HEK293 (cell line): Measurements from ENCODE around the gene PDLIM5.
A peak's percentile ranks its signal among the peaks of the same experiment; 100 is the strongest.

Experiments used
- CTCF ChIA-PET: fragments of 350-600 bp; formaldehyde crosslinking; extraction: SDS; loops from one replicate; lab custom pipeline; 2021; ENCODE audit warnings: antibody characterized with exemption; lab: Yijun Ruan, JAX
- POLR2A ChIA-PET: fragments of 300-600 bp; formaldehyde crosslinking; extraction: SDS; loops from one replicate; lab custom pipeline; 2020; ENCODE audit warnings: antibody characterized with exemption, inconsistent platforms; lab: Yijun Ruan, JAX
- H3K27ac ChIP-seq: fragments of 200-500 bp; sonication (Bioruptor generic); 2 replicates; pipeline ENCODE4 v1.5.1; 2014; ENCODE audit warnings: low read depth, low read length, control low read depth, inconsistent platforms; ENCODE audit errors: extremely low read depth
- H3K36me3 ChIP-seq, 2 experiments: fragments of 200-500 bp in 1 of 2; sonication (Bioruptor generic) in 1 of 2; 1 replicate in 1 of 2; 2 replicates in 1 of 2; pipeline ENCODE4 v1.5.1; 2014 to 2017; ENCODE audit warnings: inconsistent platforms in 2 of 2, low read length in 2 of 2; ENCODE audit not compliant: control insufficient read depth in 2 of 2, insufficient read depth in 1 of 2
- H3K4me1 ChIP-seq: fragments of 200-500 bp; sonication (Bioruptor generic); 2 replicates; pipeline ENCODE4 v1.5.1; 2014; ENCODE audit warnings: mild to moderate bottlenecking, low read length, inconsistent platforms; ENCODE audit not compliant: control insufficient read depth, insufficient read depth
- H3K4me3 ChIP-seq: 2 replicates; pipeline ENCODE4 v1.5.1; 2011; ENCODE audit warnings: low read depth, mild to moderate bottlenecking, control low read depth, low read length, moderate library complexity
- H3K9me3 ChIP-seq: fragments of 200-500 bp; sonication (Bioruptor generic); 2 replicates; pipeline ENCODE4 v1.5.1; 2014; ENCODE audit warnings: low read depth, low read length, inconsistent platforms; ENCODE audit not compliant: control insufficient read depth, insufficient read depth
- MZF1 ChIP-seq: fragments of 450-650 bp; formaldehyde crosslinking; IDR thresholded peaks from 2 replicates; pipeline ENCODE4 v1.5.1; 2017; ENCODE audit warnings: missing biosample characterization, missing genetic modification characterization, borderline replicate concordance
- OSR2 ChIP-seq: fragments of 450-650 bp; formaldehyde crosslinking; IDR thresholded peaks from 2 replicates; pipeline ENCODE4 v1.5.1; 2016; ENCODE audit warnings: missing biosample characterization, missing genetic modification characterization
- SCRT1 ChIP-seq: fragments of 450-650 bp; formaldehyde crosslinking; IDR thresholded peaks from 2 replicates; pipeline ENCODE4 v1.5.1; 2016; ENCODE audit warnings: missing biosample characterization, missing genetic modification characterization, borderline replicate concordance
- SCRT2 ChIP-seq: fragments of 450-650 bp; formaldehyde crosslinking; IDR thresholded peaks from 2 replicates; pipeline ENCODE4 v1.5.1; 2016; ENCODE audit warnings: missing biosample characterization, missing genetic modification characterization
- TRIM28 ChIP-seq: IDR thresholded peaks from 2 replicates; pipeline ENCODE4 v1.6.1; 2011; ENCODE audit warnings: low read length, control low read depth, borderline replicate concordance
- ZBTB8A ChIP-seq: fragments of 450-650 bp; formaldehyde crosslinking; IDR thresholded peaks from 2 replicates; pipeline ENCODE4 v1.5.1; 2016; ENCODE audit warnings: missing biosample characterization, missing genetic modification characterization
- ZNF146 ChIP-seq: fragments of 450-650 bp; formaldehyde crosslinking; IDR thresholded peaks from 2 replicates; pipeline ENCODE4 v1.5.1; 2016; ENCODE audit warnings: missing biosample characterization, missing genetic modification characterization
- ZNF510 ChIP-seq: fragments of 450-650 bp; formaldehyde crosslinking; IDR thresholded peaks from 2 replicates; pipeline ENCODE4 v1.5.1; 2018; ENCODE audit warnings: mild to moderate bottlenecking, missing genetic modification characterization, missing biosample characterization; ENCODE audit not compliant: insufficient replicate concordance
- ZNF530 ChIP-seq: fragments of 450-650 bp; formaldehyde crosslinking; IDR thresholded peaks from 2 replicates; pipeline ENCODE4 v1.5.1; 2016; ENCODE audit warnings: low read depth, missing biosample characterization, missing genetic modification characterization
- ZNF548 ChIP-seq: fragments of 450-650 bp; formaldehyde crosslinking; IDR thresholded peaks from 2 replicates; pipeline ENCODE4 v1.5.1; 2016; ENCODE audit warnings: missing biosample characterization, missing genetic modification characterization
- ZNF561 ChIP-seq: fragments of 450-650 bp; IDR thresholded peaks from 2 replicates; pipeline ENCODE4 v1.5.1; 2018; ENCODE audit warnings: missing biosample characterization, missing genetic modification characterization, borderline replicate concordance
- ZNF623 ChIP-seq: fragments of 450-650 bp; formaldehyde crosslinking; IDR thresholded peaks from 2 replicates; pipeline ENCODE4 v1.5.1; 2016; ENCODE audit warnings: missing biosample characterization, missing genetic modification characterization
- ZNF624 ChIP-seq: fragments of 450-650 bp; formaldehyde crosslinking; IDR thresholded peaks from 2 replicates; pipeline ENCODE4 v1.5.1; 2017; ENCODE audit warnings: missing biosample characterization, missing genetic modification characterization
- ZNF660 ChIP-seq: fragments of 450-650 bp; IDR thresholded peaks from 2 replicates; pipeline ENCODE4 v1.5.1; 2018; ENCODE audit warnings: missing biosample characterization, mild to moderate bottlenecking, missing genetic modification characterization
- ZNF670 ChIP-seq: fragments of 450-650 bp; formaldehyde crosslinking; IDR thresholded peaks from 2 replicates; pipeline ENCODE4 v1.5.1; 2016; ENCODE audit warnings: missing biosample characterization, missing genetic modification characterization, low read depth
- ZNF747 ChIP-seq: fragments of 450-650 bp; formaldehyde crosslinking; IDR thresholded peaks from 2 replicates; pipeline ENCODE4 v1.5.1; 2016; ENCODE audit warnings: missing biosample characterization, missing genetic modification characterization
- TF ChIP-seq, protein P1 (sequence below): fragments of 450-650 bp; formaldehyde crosslinking; IDR thresholded peaks from 2 replicates; pipeline ENCODE4 v1.5.1; 2016; ENCODE audit warnings: missing biosample characterization, missing genetic modification characterization, borderline replicate concordance
- TF ChIP-seq, protein P2 (sequence below): fragments of 450-650 bp; formaldehyde crosslinking; IDR thresholded peaks from 2 replicates; pipeline ENCODE4 v1.5.1; 2016; ENCODE audit warnings: missing biosample characterization, missing genetic modification characterization
- TF ChIP-seq, protein P3 (sequence below): fragments of 450-650 bp; formaldehyde crosslinking; IDR thresholded peaks from 2 replicates; pipeline ENCODE4 v1.5.1; 2017; ENCODE audit warnings: missing biosample characterization, missing genetic modification characterization

PDLIM5 gene

DNA sequence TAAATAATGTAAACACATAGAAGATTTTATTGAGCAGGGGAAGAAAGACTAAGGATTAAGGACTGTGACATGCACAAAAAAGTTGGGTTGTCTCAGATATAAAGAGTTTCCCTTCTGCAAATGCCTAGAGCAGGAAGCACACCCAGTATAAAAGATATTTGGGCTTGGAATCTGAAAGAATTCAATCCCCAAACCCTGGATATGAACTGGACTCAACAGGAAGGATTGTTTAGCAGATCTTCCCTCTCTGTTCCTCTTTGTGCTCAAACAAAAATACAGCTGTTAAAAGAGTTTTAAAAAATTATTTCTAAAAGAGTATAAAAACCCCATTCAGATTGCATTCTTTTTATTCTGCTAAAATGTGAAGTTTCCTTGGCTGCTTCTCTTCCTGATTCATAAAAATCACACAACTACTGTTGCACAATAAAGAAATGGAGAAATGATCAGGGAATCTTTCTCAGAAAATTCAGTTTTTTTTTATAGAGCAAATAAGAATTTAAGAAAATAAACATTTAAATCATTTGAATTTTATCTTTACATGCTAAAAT, 71.4 kb downstream of the PDLIM5 start:
- Histone ChIP-seq H3K27ac (no peak overlapping the region), H3K9me3 (no peaks in the 10 kb centered on the region), H3K4me3 (no peak overlapping the region), H3K4me1 (peaks cover 2% of the 10 kb centered on the region; the same call in 1 of the 2 replicates), H3K36me3 (no peaks in the 10 kb centered on the region)
- ChIA-PET CTCF (no interaction called here), POLR2A (no interaction called here)
- TF ChIP-seq MZF1 (tag by site-specific recombination) = peak; percentile 37; the same call in 1 of the 2 replicates
- TF ChIP-seq, protein P1, sequence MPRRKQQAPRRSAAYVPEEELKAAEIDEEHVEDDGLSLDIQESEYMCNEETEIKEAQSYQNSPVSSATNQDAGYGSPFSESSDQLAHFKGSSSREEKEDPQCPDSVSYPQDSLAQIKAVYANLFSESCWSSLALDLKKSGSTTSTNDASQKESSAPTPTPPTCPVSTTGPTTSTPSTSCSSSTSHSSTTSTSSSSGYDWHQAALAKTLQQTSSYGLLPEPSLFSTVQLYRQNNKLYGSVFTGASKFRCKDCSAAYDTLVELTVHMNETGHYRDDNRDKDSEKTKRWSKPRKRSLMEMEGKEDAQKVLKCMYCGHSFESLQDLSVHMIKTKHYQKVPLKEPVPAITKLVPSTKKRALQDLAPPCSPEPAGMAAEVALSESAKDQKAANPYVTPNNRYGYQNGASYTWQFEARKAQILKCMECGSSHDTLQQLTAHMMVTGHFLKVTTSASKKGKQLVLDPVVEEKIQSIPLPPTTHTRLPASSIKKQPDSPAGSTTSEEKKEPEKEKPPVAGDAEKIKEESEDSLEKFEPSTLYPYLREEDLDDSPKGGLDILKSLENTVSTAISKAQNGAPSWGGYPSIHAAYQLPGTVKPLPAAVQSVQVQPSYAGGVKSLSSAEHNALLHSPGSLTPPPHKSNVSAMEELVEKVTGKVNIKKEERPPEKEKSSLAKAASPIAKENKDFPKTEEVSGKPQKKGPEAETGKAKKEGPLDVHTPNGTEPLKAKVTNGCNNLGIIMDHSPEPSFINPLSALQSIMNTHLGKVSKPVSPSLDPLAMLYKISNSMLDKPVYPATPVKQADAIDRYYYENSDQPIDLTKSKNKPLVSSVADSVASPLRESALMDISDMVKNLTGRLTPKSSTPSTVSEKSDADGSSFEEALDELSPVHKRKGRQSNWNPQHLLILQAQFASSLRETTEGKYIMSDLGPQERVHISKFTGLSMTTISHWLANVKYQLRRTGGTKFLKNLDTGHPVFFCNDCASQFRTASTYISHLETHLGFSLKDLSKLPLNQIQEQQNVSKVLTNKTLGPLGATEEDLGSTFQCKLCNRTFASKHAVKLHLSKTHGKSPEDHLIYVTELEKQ (tag by site-specific recombination) = no peak

- CTCF ChIA-PET = no interaction called here
- no peaks in the 10 kb centered on the region for H3K9me3 ChIP-seq
- no peaks in the 10 kb centered on the region for H3K36me3 ChIP-seq
- no peak overlapping the region for H3K27ac ChIP-seq
- peaks cover 2% of the 10 kb centered on the region; the same call in 1 of the 2 replicates for H3K4me1 ChIP-seq
- TF ChIP-seq ZNF623 (peak; percentile 19; the same call in 1 of the 2 replicates), ZNF670 (no peak), ZBTB8A (tag by site-specific recombination) (no peak)
- TF ChIP-seq, all 188 proteins: peak for 1
- POLR2A ChIA-PET = no interaction called here
- H3K4me3 ChIP-seq = no peak overlapping the region
Measured at GRCh38 chr4:94523617-94524016, 71.9 kb downstream of the PDLIM5 start.

- ChIA-PET POLR2A (no interaction called here), CTCF (interaction anchor here (0.6 kb wide), 1 partner anchor 141 kb away, joined by 3 read pairs; no protein-coding TSS in a partner anchor)
- no peak overlapping the region for H3K4me3 ChIP-seq
- H3K4me1 ChIP-seq = peaks cover 7% of the 10 kb centered on the region
- TF ChIP-seq ZNF660 (no peak), ZNF146 (tag by site-specific recombination) (no peak), TRIM28 (no peak), OSR2 (0 out of 2 replicates have a peak, but pooled peaks have one; percentile 6), ZNF747 (tag by site-specific recombination) (no peak), SCRT2 (no peak), SCRT1 (tag by site-specific recombination) (no peak), ZNF530 (no peak), ZNF548 (no peak), ZNF624 (tag by site-specific recombination) (no peak), ZNF510 (tag by site-specific recombination) (no peak), ZNF561 (tag by site-specific recombination) (no peak)
- TF ChIP-seq, protein P2, sequence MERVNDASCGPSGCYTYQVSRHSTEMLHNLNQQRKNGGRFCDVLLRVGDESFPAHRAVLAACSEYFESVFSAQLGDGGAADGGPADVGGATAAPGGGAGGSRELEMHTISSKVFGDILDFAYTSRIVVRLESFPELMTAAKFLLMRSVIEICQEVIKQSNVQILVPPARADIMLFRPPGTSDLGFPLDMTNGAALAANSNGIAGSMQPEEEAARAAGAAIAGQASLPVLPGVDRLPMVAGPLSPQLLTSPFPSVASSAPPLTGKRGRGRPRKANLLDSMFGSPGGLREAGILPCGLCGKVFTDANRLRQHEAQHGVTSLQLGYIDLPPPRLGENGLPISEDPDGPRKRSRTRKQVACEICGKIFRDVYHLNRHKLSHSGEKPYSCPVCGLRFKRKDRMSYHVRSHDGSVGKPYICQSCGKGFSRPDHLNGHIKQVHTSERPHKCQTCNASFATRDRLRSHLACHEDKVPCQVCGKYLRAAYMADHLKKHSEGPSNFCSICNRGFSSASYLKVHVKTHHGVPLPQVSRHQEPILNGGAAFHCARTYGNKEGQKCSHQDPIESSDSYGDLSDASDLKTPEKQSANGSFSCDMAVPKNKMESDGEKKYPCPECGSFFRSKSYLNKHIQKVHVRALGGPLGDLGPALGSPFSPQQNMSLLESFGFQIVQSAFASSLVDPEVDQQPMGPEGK (tag by site-specific recombination) = no peak
- TF ChIP-seq, protein P3, sequence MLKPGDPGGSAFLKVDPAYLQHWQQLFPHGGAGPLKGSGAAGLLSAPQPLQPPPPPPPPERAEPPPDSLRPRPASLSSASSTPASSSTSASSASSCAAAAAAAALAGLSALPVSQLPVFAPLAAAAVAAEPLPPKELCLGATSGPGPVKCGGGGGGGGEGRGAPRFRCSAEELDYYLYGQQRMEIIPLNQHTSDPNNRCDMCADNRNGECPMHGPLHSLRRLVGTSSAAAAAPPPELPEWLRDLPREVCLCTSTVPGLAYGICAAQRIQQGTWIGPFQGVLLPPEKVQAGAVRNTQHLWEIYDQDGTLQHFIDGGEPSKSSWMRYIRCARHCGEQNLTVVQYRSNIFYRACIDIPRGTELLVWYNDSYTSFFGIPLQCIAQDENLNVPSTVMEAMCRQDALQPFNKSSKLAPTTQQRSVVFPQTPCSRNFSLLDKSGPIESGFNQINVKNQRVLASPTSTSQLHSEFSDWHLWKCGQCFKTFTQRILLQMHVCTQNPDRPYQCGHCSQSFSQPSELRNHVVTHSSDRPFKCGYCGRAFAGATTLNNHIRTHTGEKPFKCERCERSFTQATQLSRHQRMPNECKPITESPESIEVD (tag by site-specific recombination) = peak; percentile 86
- no peaks in the 10 kb centered on the region for H3K36me3 ChIP-seq
- H3K9me3 ChIP-seq = no peaks in the 10 kb centered on the region
- H3K27ac ChIP-seq = no peak overlapping the region
Measured at GRCh38 chr4:94525993-94526728, 74.4 kb downstream of the PDLIM5 start.
